ENCODE results near the gene TMTC2.

The TMTC2 gene

GRCh38 chr12:82686168-82687020 lies at the start of gene TMTC2:
Gene TMTC2, plus strand, starts transcription at chr12:82686906.
- peak; percentile 98 for DNase-seq (ENCODE audit: low read depth)
- Histone ChIP-seq H3K4me3 (ENCODE audit: low read length) (peak within 1 kb of the TSS; percentile 97), H3K36me3 (ENCODE audit: control insufficient read depth, insufficient read depth, low read length, severe bottlenecking) (no peaks in the 10 kb centered on the region), H3K27me3 (replicated peaks; ENCODE audit: control insufficient read depth, insufficient read depth, low read length) (no peaks in the 10 kb centered on the region), H3K9ac (ENCODE audit: low read length) (peak within 1 kb of the TSS; percentile 92), H3K9me3 (ENCODE audit: control insufficient read depth, low read length) (no peaks in the 10 kb centered on the region), H3K4me1 (ENCODE audit: control insufficient read depth, insufficient read depth, low read length) (peaks cover 21% of the 10 kb centered on the region)

DNA sequence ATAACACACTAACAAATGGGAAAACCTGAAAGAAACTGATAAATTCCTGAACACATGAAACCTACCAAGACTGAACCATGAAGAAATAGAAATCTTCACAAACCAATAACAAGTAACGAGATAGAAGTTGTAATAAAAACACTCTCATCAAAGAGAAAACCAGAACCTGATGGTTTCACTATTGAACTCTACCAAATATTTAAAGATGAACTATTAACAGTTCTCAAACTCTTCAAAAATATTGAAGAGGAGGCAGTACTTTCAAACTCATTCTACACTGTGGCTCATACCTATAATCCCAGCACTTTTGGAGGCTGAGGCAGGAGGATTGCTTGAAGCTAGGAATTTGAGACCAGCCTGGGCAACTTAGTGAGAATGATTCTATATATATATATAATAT lies 48.4 kb upstream of the TMTC2 start:
- no peak overlapping the region for H3K4me3 ChIP-seq (ENCODE audit: low read length)
- H3K9ac ChIP-seq (ENCODE audit: low read length), result no peak overlapping the region
- no peaks in the 10 kb centered on the region for H3K9me3 ChIP-seq (ENCODE audit: control insufficient read depth, low read length)
- DNase-seq (ENCODE audit: low read depth), result no peak
- no peaks in the 10 kb centered on the region for H3K4me1 ChIP-seq (ENCODE audit: control insufficient read depth, insufficient read depth, low read length)
- no peaks in the 10 kb centered on the region for H3K27me3 ChIP-seq (replicated peaks; ENCODE audit: control insufficient read depth, insufficient read depth, low read length)
- no peaks in the 10 kb centered on the region for H3K36me3 ChIP-seq (ENCODE audit: control insufficient read depth, insufficient read depth, low read length, severe bottlenecking)

- Histone ChIP-seq H3K4me1 (ENCODE audit: control insufficient read depth, insufficient read depth, low read length) (peaks cover 7% of the 10 kb centered on the region), H3K9ac (ENCODE audit: low read length) (no peak overlapping the region), H3K27me3 (replicated peaks; ENCODE audit: control insufficient read depth, insufficient read depth, low read length) (no peaks in the 10 kb centered on the region), H3K36me3 (ENCODE audit: control insufficient read depth, insufficient read depth, low read length, severe bottlenecking) (no peaks in the 10 kb centered on the region), H3K9me3 (ENCODE audit: control insufficient read depth, low read length) (no peaks in the 10 kb centered on the region), H3K4me3 (ENCODE audit: low read length) (no peak overlapping the region)
- DNase-seq (ENCODE audit: low read depth), result no peak
These were observed 41.8 kb upstream of the TMTC2 start for GRCh38 chr12:82644896-82645295.

- Histone ChIP-seq H3K9ac (ENCODE audit: low read length) (no peak overlapping the region), H3K36me3 (ENCODE audit: control insufficient read depth, insufficient read depth, low read length, severe bottlenecking) (no peaks in the 10 kb centered on the region), H3K27me3 (replicated peaks; ENCODE audit: control insufficient read depth, insufficient read depth, low read length) (no peaks in the 10 kb centered on the region), H3K9me3 (ENCODE audit: control insufficient read depth, low read length) (no peaks in the 10 kb centered on the region), H3K4me3 (ENCODE audit: low read length) (no peak overlapping the region), H3K4me1 (ENCODE audit: control insufficient read depth, insufficient read depth, low read length) (peaks cover 7% of the 10 kb centered on the region)
- no peak for DNase-seq (ENCODE audit: low read depth)
These were observed 41.3 kb upstream of the TMTC2 start for GRCh38 chr12:82645414-82645813.

DNA sequence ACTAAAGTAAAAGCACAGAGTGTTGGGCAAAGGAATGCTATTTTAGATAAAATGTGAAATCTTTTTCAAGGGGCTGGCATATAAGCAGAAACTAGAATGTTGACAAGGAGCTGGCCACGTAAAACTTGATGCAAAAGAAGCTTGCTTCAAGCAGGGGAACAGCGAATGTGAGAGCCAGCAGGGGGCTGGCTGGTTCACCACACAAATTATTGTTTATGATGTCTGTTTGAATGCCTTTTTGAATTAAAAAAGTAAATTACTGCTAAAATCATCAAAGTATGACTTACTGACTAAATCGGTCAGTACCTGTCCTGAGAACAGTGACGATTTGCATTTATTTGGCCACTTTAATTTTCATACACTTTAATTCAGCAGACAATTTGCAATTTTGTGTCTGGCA lies 38.9 kb upstream of the TMTC2 start:
- no peak for DNase-seq (ENCODE audit: low read depth)
- no peaks in the 10 kb centered on the region for H3K36me3 ChIP-seq (ENCODE audit: control insufficient read depth, insufficient read depth, low read length, severe bottlenecking)
- no peak overlapping the region for H3K9ac ChIP-seq (ENCODE audit: low read length)

DNA sequence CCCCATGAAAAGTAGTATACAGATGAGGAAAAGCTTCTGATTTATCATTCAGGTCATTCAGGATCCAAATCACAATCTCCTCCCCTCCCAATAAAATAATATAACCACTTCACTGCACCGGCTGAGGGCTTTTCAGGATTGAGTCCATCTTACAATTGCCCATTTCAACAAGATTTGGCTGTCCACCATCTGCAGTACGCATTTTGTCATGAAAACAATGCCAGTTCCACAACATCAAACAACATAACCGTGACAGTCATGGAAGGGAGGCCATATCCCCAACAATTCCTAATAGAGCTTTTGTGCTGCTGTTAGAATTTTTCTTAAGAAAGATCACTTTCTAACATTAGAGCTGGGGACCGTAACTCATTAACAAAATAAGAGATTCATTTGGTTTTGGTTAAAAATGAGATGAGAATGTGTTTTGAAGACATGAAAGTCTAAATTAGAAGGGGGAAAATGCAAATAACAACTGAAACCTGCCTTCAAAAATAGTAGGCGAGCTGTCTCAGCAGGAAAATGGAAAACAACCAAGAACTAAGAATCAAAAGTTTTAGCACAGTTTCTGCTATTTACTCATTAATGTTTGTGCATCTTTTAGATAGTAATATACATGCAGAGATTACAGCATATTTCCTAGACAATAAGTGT lies 38.3 kb upstream of the TMTC2 start:
- no peak for DNase-seq (ENCODE audit: low read depth)
- no peak overlapping the region for H3K4me3 ChIP-seq (ENCODE audit: low read length)

More for the DNA sequence above, 38.9 kb upstream of the TMTC2 start:
- Histone ChIP-seq H3K4me1 (ENCODE audit: control insufficient read depth, insufficient read depth, low read length) (peaks cover 7% of the 10 kb centered on the region), H3K27me3 (replicated peaks; ENCODE audit: control insufficient read depth, insufficient read depth, low read length) (no peaks in the 10 kb centered on the region), H3K9me3 (ENCODE audit: control insufficient read depth, low read length) (no peaks in the 10 kb centered on the region), H3K4me3 (ENCODE audit: low read length) (no peak overlapping the region)

DNA sequence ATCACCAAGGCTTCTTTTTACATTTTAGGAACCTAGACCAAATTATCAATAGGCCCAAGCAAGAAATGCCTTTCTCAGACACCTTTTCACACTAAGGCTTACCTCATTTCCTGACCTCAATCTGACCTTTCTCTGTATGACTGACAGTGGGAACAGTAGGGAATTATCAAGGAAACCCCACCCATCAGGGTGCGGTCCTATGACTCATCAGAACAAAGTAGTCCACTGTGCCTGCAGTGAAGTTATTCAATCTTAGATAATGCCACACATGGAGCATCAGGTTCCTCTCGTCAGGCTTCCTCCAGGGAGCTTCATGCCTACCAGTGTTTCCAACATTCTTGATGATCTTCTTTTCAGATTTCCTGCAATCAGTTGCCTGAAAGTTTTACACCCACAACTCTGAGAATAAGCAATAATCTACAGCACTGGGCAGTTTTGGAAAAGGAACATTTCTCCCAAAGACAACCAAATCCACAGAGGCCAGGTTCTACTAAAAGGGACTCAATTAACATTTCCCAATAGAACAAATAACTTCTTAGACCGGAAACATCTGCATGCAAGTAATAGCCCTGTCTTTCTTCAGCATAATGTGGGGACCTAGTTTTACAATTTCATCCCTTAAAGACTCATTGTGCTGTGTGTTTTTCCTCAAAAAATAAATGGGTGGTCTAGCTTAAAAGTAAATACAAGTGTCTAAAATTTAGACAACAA lies 35.9 kb upstream of the TMTC2 start:
- Histone ChIP-seq H3K4me3 (ENCODE audit: low read length) (no peak overlapping the region), H3K9me3 (ENCODE audit: control insufficient read depth, low read length) (no peaks in the 10 kb centered on the region)
- peak; percentile 19 for DNase-seq (ENCODE audit: low read depth)

More for the DNA sequence above, 38.3 kb upstream of the TMTC2 start:
- no peaks in the 10 kb centered on the region for H3K36me3 ChIP-seq (ENCODE audit: control insufficient read depth, insufficient read depth, low read length, severe bottlenecking)
- no peaks in the 10 kb centered on the region for H3K9me3 ChIP-seq (ENCODE audit: control insufficient read depth, low read length)
- H3K4me1 ChIP-seq (ENCODE audit: control insufficient read depth, insufficient read depth, low read length), result peaks cover 7% of the 10 kb centered on the region
- H3K9ac ChIP-seq (ENCODE audit: low read length), result no peak overlapping the region
- H3K27me3 ChIP-seq (replicated peaks; ENCODE audit: control insufficient read depth, insufficient read depth, low read length), result no peaks in the 10 kb centered on the region

DNA sequence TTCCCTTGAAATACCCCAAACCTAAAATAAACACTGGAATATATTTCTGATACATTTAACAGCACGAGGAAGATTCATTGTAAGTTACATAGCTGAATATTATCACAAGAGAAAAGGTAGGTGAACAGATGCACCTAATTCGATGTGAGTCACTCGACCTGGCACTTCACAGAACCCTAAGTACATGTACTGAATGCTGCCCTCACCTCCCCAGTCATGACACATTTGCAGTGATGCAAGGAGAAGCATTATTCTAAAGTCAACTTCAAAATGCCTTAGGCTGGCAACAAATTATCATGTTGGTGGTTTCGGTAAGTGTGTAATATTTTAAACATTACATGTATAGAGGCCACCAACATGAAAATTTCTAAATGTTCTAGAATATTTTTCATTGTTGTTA lies 35.2 kb upstream of the TMTC2 start:
- Histone ChIP-seq H3K9ac (ENCODE audit: low read length) (no peak overlapping the region), H3K4me3 (ENCODE audit: low read length) (no peak overlapping the region), H3K36me3 (ENCODE audit: control insufficient read depth, insufficient read depth, low read length, severe bottlenecking) (no peaks in the 10 kb centered on the region), H3K4me1 (ENCODE audit: control insufficient read depth, insufficient read depth, low read length) (no peaks in the 10 kb centered on the region), H3K27me3 (replicated peaks; ENCODE audit: control insufficient read depth, insufficient read depth, low read length) (no peaks in the 10 kb centered on the region), H3K9me3 (ENCODE audit: control insufficient read depth, low read length) (no peaks in the 10 kb centered on the region)
- DNase-seq (ENCODE audit: low read depth), result no peak

More for the DNA sequence above, 35.9 kb upstream of the TMTC2 start:
- H3K4me1 ChIP-seq (ENCODE audit: control insufficient read depth, insufficient read depth, low read length), result no peaks in the 10 kb centered on the region
- no peaks in the 10 kb centered on the region for H3K36me3 ChIP-seq (ENCODE audit: control insufficient read depth, insufficient read depth, low read length, severe bottlenecking)
- H3K9ac ChIP-seq (ENCODE audit: low read length), result no peak overlapping the region
- no peaks in the 10 kb centered on the region for H3K27me3 ChIP-seq (replicated peaks; ENCODE audit: control insufficient read depth, insufficient read depth, low read length)

- no peaks in the 10 kb centered on the region for H3K4me1 ChIP-seq (ENCODE audit: control insufficient read depth, insufficient read depth, low read length)
- no peaks in the 10 kb centered on the region for H3K27me3 ChIP-seq (replicated peaks; ENCODE audit: control insufficient read depth, insufficient read depth, low read length)
- no peak overlapping the region for H3K4me3 ChIP-seq (ENCODE audit: low read length)
- no peak for DNase-seq (ENCODE audit: low read depth)
- no peak overlapping the region for H3K9ac ChIP-seq (ENCODE audit: low read length)
- no peaks in the 10 kb centered on the region for H3K9me3 ChIP-seq (ENCODE audit: control insufficient read depth, low read length)
- no peaks in the 10 kb centered on the region for H3K36me3 ChIP-seq (ENCODE audit: control insufficient read depth, insufficient read depth, low read length, severe bottlenecking)
These were observed 34.6 kb upstream of the TMTC2 start for GRCh38 chr12:82652071-82652470.

- Histone ChIP-seq H3K36me3 (ENCODE audit: control insufficient read depth, insufficient read depth, low read length, severe bottlenecking) (no peaks in the 10 kb centered on the region), H3K4me3 (ENCODE audit: low read length) (no peak overlapping the region), H3K9ac (ENCODE audit: low read length) (no peak overlapping the region), H3K27me3 (replicated peaks; ENCODE audit: control insufficient read depth, insufficient read depth, low read length) (no peaks in the 10 kb centered on the region), H3K9me3 (ENCODE audit: control insufficient read depth, low read length) (no peaks in the 10 kb centered on the region), H3K4me1 (ENCODE audit: control insufficient read depth, insufficient read depth, low read length) (peaks cover 7% of the 10 kb centered on the region)
- DNase-seq (ENCODE audit: low read depth), result no peak
These were observed 31.0 kb upstream of the TMTC2 start for GRCh38 chr12:82655751-82656150.
